ENCODE results near the gene SH2D3C. TPM values are rescaled to one million over a fixed set of nuclear protein-coding genes. Genes with fewer than 3 reads are reported as not detected.

Gene SH2D3C
- total RNA-seq, 1 donor from 2014 or later: 5.8 TPM

- H3K36me3 Mint-ChIP-seq (ENCODE audit: low read depth, unreplicated experiment): peaks cover 5% of the 10 kb centered on the region
- Histone ChIP-seq H2AFZ (ENCODE audit: low read depth, low read length) (no peak overlapping the region), H3K79me2 (ENCODE audit: insufficient read depth, low read length) (no peaks in the 10 kb centered on the region), H3K4me2 (ENCODE audit: low read length) (no peak overlapping the region), H3K27me3 (ENCODE audit: insufficient read depth, low read length) (peaks cover 18% of the 10 kb centered on the region), H3K27ac (ENCODE audit: low read depth, low read length) (no peak overlapping the region), H3K9ac (ENCODE audit: low read length) (no peak overlapping the region), H3K4me3 (ENCODE audit: insufficient read depth, low read depth, low read length) (no peak overlapping the region), H3K9me3 (ENCODE audit: insufficient read depth, low read depth, low read length) (no peaks in the 10 kb centered on the region), H3K4me1 (ENCODE audit: insufficient read depth, low read length) (no peaks in the 10 kb centered on the region), H4K20me1 (ENCODE audit: insufficient read depth, low read length) (peaks cover 18% of the 10 kb centered on the region), H3K36me3 (ENCODE audit: insufficient read depth, low read length) (no peaks in the 10 kb centered on the region)
- H3K4me1 Mint-ChIP-seq (ENCODE audit: low read depth, unreplicated experiment): no peaks in the 10 kb centered on the region
- H3K9me3 Mint-ChIP-seq (ENCODE audit: unreplicated experiment): no peaks in the 10 kb centered on the region
- H3K27ac Mint-ChIP-seq (ENCODE audit: unreplicated experiment): no peak overlapping the region
- FAIRE-seq (no peak), DNase-seq (ENCODE audit: low read depth) (no peak)
- peaks cover 39% of the 10 kb centered on the region for H3K27me3 Mint-ChIP-seq (ENCODE audit: low read depth, unreplicated experiment)
- no peak for TF ChIP-seq EZH2 (IDR thresholded peaks at IDR 0.05; ENCODE audit: insufficient read depth, low read length)
- no peak overlapping the region for H3K4me3 Mint-ChIP-seq (ENCODE audit: unreplicated experiment)
These were observed 27.0 kb downstream of the SH2D3C start for GRCh38 chr9:127751269-127752054.

- Mint-ChIP-seq H3K27me3 (ENCODE audit: low read depth, unreplicated experiment) (peaks cover 33% of the 10 kb centered on the region), H3K4me1 (ENCODE audit: low read depth, unreplicated experiment) (no peaks in the 10 kb centered on the region), H3K9me3 (ENCODE audit: unreplicated experiment) (no peaks in the 10 kb centered on the region), H3K36me3 (ENCODE audit: low read depth, unreplicated experiment) (peaks cover 5% of the 10 kb centered on the region), H3K27ac (ENCODE audit: unreplicated experiment) (no peak overlapping the region), H3K4me3 (ENCODE audit: unreplicated experiment) (no peak overlapping the region)
- FAIRE-seq (no peak), DNase-seq (ENCODE audit: low read depth) (no peak)
- H3K9me3 ChIP-seq (ENCODE audit: insufficient read depth, low read depth, low read length): no peaks in the 10 kb centered on the region
- no peaks in the 10 kb centered on the region for H3K79me2 ChIP-seq (ENCODE audit: insufficient read depth, low read length)
- no peaks in the 10 kb centered on the region for H3K4me1 ChIP-seq (ENCODE audit: insufficient read depth, low read length)
- no peak overlapping the region for H3K4me2 ChIP-seq (ENCODE audit: low read length)
- peaks cover 13% of the 10 kb centered on the region for H3K27me3 ChIP-seq (ENCODE audit: insufficient read depth, low read length)
- H3K9ac ChIP-seq (ENCODE audit: low read length): no peak overlapping the region
- H3K4me3 ChIP-seq (ENCODE audit: insufficient read depth, low read depth, low read length): no peak overlapping the region
- H4K20me1 ChIP-seq (ENCODE audit: insufficient read depth, low read length): peaks cover 18% of the 10 kb centered on the region
- TF ChIP-seq EZH2 (IDR thresholded peaks at IDR 0.05; ENCODE audit: insufficient read depth, low read length): no peak
- TF ChIP-seq CTCF (IDR thresholded peaks at IDR 0.05; ENCODE audit: insufficient read depth, low read depth, low read length): no peak
- H3K36me3 ChIP-seq (ENCODE audit: insufficient read depth, low read length): no peaks in the 10 kb centered on the region
- no peak overlapping the region for H2AFZ ChIP-seq (ENCODE audit: low read depth, low read length)
- H3K27ac ChIP-seq (ENCODE audit: low read depth, low read length): no peak overlapping the region
These were observed 29.2 kb downstream of the SH2D3C start for GRCh38 chr9:127749090-127749787.

GRCh38 chr9:127746959-127747569 is 31.4 kb downstream of the SH2D3C start:
- Mint-ChIP-seq H3K9me3 (ENCODE audit: unreplicated experiment) (no peaks in the 10 kb centered on the region), H3K4me1 (ENCODE audit: low read depth, unreplicated experiment) (peaks cover 3% of the 10 kb centered on the region), H3K27me3 (ENCODE audit: low read depth, unreplicated experiment) (peaks cover 19% of the 10 kb centered on the region), H3K27ac (ENCODE audit: unreplicated experiment) (no peak overlapping the region), H3K36me3 (ENCODE audit: low read depth, unreplicated experiment) (peaks cover 5% of the 10 kb centered on the region), H3K4me3 (ENCODE audit: unreplicated experiment) (no peak overlapping the region)
- no peaks in the 10 kb centered on the region for H3K79me2 ChIP-seq (ENCODE audit: insufficient read depth, low read length)
- no peak overlapping the region for H3K4me3 ChIP-seq (ENCODE audit: insufficient read depth, low read depth, low read length)
- H3K4me2 ChIP-seq (ENCODE audit: low read length): no peak overlapping the region
- H3K4me1 ChIP-seq (ENCODE audit: insufficient read depth, low read length): no peaks in the 10 kb centered on the region
- no peaks in the 10 kb centered on the region for H3K36me3 ChIP-seq (ENCODE audit: insufficient read depth, low read length)
- H4K20me1 ChIP-seq (ENCODE audit: insufficient read depth, low read length): peaks cover 9% of the 10 kb centered on the region
- no peak overlapping the region for H2AFZ ChIP-seq (ENCODE audit: low read depth, low read length)
- H3K27ac ChIP-seq (ENCODE audit: low read depth, low read length): no peak overlapping the region
- peaks cover 3% of the 10 kb centered on the region for H3K27me3 ChIP-seq (ENCODE audit: insufficient read depth, low read length)
- no peaks in the 10 kb centered on the region for H3K9me3 ChIP-seq (ENCODE audit: insufficient read depth, low read depth, low read length)
- H3K9ac ChIP-seq (ENCODE audit: low read length): no peak overlapping the region
- DNase-seq (ENCODE audit: low read depth) (no peak), FAIRE-seq (no peak)
- TF ChIP-seq CTCF (IDR thresholded peaks at IDR 0.05; ENCODE audit: insufficient read depth, low read depth, low read length) (no peak), EZH2 (IDR thresholded peaks at IDR 0.05; ENCODE audit: insufficient read depth, low read length) (no peak)

All from astrocyte (in vitro differentiated cells and primary cell).